Lower leg skin (tissue), 3 donors: ENCODE data around the gene HMGA1.

ENCODE experiments used
- CTCF ChIP-seq, 3 donors: fragments of 450-650 bp; IDR thresholded peaks; one replicate each; pipeline ENCODE4 v1.5.1; 2016; ENCODE audit warnings: antibody characterized with exemption in 3 of 3, mild to moderate bottlenecking in 3 of 3, moderate library complexity in 2 of 3
- POLR2A ChIP-seq, 2 donors: fragments of 450-650 bp; IDR thresholded peaks; one replicate each; pipeline ENCODE4 v1.6.1; 2016 to 2017; ENCODE audit warnings: antibody characterized with exemption in 2 of 2, mild to moderate bottlenecking in 1 of 2, moderate library complexity in 1 of 2

DNA sequence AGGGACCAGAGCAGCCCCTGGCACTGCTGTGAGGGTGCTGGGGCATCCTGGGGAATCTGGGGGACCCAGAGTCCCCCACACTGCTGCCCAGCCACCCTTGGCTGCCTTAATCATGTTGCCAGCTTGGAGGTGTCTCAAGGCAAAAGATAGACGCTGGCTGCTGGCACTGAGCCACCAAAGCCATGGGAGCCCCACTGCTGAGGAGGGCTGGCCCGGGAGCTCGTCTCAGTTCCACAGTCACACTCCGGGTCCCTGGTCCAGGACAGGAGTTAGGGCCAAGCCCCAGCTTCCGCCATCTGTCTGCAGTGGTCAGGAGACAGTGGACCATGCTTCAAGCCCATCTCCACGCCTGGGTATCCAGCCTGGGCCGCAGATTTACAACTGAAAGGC, 41.0 kb upstream of the HMGA1 start:
- TF ChIP-seq CTCF (IDR thresholded peaks at IDR 0.05): no peak
- no peak for TF ChIP-seq POLR2A (IDR thresholded peaks at IDR 0.05)
